Umbilical cord (tissue), 2 donors: ENCODE measurements around the gene PNPO. TPM values are rescaled to one million over a fixed set of nuclear protein-coding genes. Genes with fewer than 3 reads are reported as not detected.

ENCODE experiments used
- DNase-seq: peaks from one replicate; pipeline ENCODE4 v3.0.0-alpha.2; 2015; ENCODE audit warnings: low spot score
- total RNA-seq: library from RNA; depleted of rRNA; stranded (reverse); fragments of >200 nt; gene quantifications from one replicate; pipeline ENCODE4 v1.2.3, GENCODE V29; 2014; ENCODE audit warnings: low replicate concordance; ENCODE audit not compliant: insufficient read depth

PNPO gene
- total RNA-seq = 7.5 TPM

- DNase-seq = peak; percentile 99
These were observed at the start of gene PNPO for GRCh38 chr17:47941246-47942095. TSS of gene PNPO (plus strand) at chr17:47941571. CDS start at chr17:47941676, 105 bp downstream.

DNA sequence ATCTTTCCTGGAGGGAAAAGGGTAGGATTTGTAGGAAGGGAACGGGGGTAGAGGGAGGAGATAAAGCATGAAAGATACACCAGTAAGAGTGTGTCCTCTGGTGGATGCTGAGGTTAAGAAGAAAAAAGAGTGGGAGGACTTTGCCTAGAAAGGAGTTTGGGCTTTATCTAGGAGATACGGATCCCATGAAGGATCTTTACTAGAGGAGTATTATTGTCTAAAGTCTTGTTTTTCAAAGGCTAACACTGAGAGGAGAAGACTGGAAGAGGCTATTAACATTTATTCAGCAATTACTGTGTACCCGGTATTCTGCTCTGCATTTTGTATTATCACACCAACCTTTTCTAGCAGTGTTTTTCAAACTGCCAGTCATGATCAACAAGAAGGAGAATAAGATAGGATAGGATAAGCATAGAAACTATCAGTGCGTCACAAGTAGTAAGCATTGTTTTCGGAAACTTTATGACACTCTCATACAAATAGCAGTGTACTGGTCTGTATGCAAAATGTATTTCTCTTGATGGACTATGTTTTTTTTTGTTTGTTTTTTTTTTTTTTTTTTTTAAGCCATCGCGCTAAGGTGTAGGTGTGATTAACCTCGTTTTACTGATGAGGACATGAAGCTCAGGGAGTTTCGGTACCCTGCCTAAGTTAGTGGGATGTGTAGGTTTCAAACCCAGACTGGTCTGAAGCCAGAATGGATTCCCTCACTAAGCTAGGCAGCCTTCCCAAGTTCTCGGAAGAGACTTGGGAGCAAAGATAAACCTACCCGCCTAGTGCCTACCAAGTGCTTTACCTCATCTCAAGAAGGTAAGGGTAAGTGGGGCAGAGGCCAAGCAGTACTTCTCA, 46.6 kb upstream of the PNPO start:
- no peak for DNase-seq

DNA sequence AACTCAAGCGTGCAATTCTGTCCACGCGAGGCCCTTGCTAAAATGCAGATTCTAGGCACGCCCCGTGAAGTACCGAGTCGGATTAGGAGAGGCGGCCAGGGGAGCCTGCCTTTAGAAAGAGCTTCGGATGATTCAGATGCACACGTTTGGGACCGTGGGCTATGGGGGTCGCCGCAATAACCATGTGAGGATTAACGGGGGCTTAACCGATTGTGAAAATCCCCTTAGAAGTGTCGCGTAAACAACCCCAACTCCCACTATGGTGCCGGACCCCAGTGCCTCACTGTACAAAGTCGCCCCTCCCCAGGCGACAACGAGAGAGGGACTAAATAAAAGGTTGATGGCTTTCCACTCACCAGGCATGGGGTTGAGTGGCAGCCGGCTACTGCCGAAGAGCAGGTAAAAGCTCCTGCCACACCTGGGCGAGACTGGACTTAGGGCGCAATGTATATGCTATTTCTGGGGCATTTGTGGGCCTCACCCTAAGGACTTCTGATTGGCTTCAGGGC, 46.0 kb upstream of the PNPO start:
- peak; percentile 65 for DNase-seq

- peak; percentile 100 for DNase-seq
These were observed 45.3 kb upstream of the PNPO start, which contains the start of gene SP2 for GRCh38 chr17:47895856-47896671. TSS of gene SP2 (plus strand) at chr17:47896236. CDS start at chr17:47896287, 51 bp downstream.

- DNase-seq = no peak
These were observed 44.5 kb upstream of the PNPO start for GRCh38 chr17:47896672-47897490.

DNA sequence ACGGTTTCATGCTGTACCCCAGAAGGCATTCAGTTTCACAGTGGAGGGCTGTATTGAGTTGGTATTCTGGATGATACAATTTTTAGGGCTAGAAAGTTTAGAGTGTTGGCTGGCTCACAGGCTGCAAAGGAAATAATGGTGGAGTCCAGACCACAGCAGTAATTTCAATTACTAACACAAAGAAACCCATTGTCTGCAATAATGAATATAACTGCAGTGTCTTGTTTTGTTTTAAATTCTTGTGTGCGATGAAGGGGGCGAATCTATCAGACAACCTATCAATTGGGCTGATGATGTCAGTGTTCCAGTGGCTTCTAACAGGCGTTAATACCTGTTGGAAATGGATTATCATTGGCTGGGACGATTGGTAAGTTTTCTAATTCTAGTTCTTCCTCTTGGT, 43.8 kb upstream of the PNPO start:
- DNase-seq = no peak

DNA sequence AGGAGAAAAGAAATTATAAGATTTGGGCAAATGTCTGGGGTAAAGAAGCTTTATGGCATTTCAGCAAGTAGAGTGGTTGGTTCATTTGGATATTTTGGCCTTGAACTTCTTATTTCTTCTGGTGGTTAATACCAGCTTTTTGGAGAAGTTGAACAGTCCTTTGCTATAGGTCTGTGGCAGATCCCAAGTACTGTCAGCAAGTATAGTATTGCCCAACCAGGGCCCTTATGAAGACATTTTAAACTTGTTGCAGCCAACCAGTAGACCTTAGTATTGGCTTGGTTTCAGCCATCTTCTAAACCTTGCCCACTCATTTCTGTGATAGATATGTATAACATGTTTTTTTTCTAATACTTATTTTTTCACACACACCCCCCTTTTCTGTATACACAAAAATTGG, 43.1 kb upstream of the PNPO start:
- DNase-seq = no peak

GRCh38 chr17:47899643-47900042, 41.7 kb upstream of the PNPO start:
- no peak for DNase-seq

- no peak for DNase-seq
These were observed 39.9 kb upstream of the PNPO start for GRCh38 chr17:47901423-47901822.

DNA sequence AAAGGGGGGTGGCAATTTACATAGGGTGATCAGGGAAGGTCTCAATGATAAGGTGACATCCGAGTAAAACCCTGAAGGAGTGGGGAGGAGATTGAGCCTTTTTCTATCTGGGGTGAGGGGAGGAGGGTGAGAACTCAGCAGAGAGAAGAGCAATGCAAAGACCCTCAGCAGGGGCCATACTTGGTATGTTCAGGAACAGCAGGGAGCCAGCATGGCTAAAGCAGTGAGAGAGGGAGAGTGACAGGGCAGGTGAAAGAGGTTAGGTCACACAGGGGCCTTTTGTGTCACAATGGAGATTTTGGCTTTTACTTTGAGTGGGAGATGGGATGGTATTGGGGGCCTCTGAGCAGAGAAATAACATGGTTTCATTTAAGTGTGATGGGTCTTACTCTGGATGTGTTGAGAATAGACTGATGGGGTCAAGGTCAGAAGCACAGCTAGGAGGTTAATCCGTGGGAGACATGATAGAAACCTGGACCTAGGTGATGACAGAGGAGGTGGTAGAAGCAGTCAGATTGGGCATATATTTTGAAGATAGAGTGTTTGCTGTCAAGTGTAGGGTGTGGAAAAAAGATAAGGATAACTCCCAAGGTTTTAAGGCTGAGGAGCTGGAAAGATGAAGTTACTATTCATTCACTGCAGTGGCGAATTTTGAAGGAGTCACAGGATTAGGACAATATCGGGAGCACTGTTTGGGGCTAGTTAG, 39.2 kb upstream of the PNPO start:
- DNase-seq = no peak

- DNase-seq = peak; percentile 94
These were observed 36.1 kb upstream of the PNPO start for GRCh38 chr17:47905221-47905733.

DNA sequence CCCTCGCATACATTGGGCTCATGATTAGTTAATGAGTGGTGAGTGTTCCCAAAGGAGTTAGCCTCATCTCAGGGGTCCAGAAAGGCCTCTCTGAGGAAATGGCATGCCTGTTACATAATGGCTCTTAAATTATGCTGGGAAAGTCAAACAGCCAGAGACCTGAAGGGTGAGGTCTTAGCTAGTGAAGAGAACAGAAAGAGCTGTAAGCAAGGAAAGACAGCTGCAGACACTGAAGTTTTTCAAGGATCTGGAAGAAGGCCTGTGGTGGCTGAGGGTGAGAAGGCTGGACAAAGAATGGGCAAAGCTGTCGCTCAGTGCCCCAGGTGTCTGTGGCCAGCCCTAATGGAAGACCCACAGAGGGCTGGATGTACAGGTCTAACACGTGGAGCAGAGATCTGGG, 34.9 kb upstream of the PNPO start:
- DNase-seq = no peak

GRCh38 chr17:47907932-47908562, 33.3 kb upstream of the PNPO start:
- no peak for DNase-seq

- no peak for DNase-seq
These were observed 28.3 kb upstream of the PNPO start for GRCh38 chr17:47913050-47913449.

- no peak for DNase-seq
These were observed 26.9 kb upstream of the PNPO start for GRCh38 chr17:47914306-47914948.

DNA sequence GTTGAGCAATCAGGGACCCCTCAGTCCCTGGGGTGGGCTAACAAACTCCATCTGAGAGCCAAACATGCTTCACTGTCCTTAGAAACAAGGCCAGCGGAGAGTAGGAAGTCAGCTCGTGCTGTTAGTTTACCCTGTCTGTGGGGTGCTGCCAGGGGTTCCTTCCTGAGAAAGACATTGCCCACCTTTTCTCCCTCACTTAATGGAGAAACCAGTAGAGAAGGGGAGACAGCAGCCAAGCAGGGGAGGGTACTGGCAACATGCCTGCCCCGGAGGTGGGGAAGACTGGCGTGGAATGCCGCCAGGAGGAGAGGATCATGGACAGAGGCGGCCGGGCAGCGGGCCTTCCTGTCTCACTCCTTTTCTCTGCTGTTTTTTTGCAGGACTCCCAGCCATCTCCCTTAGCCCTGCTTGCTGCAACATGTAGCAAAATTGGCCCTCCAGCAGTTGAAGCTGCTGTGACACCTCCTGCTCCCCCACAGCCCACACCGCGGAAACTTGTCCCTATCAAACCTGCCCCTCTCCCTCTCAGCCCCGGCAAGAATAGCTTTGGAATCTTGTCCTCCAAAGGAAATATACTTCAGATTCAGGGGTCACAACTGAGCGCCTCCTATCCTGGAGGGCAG, 25.5 kb upstream of the PNPO start:
- DNase-seq = peak; percentile 51

DNA sequence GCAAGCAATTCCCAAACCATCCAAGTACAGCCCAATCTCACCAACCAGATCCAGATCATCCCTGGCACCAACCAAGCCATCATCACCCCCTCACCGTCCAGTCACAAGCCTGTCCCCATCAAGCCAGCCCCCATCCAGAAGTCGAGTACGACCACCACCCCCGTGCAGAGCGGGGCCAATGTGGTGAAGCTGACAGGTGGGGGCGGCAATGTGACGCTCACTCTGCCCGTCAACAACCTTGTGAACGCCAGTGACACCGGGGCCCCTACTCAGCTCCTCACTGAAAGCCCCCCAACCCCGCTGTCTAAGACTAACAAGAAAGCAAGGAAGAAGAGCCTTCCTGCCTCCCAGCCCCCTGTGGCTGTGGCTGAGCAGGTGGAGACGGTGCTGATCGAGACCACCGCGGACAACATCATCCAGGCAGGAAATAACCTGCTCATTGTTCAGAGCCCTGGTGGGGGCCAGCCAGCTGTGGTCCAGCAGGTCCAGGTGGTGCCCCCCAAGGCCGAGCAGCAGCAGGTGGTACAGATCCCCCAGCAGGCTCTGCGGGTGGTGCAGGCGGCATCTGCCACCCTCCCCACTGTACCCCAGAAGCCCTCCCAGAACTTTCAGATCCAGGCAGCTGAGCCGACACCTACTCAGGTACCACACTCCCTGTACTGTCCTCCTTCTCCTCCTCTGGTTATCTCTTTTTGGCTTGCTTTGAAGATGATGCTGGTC, 24.7 kb upstream of the PNPO start:
- DNase-seq = no peak

DNA sequence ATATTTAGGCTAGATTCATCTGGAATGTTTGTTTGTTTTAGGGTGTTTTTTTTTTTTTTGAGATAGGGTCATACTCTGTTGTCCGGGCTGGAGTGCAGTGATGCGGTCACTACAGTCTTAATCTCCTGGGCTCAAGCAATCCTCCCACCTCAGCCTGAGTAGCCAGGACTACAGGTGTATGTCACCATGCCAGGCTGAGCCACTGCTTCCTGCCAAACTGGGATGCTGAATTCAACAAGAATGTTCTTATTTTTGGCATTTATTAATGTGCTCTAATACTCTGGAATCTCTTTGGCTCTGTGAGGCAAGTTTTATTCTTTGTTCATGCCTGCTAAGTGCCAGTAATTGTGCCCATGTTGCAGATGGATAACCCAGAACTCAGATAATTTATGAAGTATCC, 23.8 kb upstream of the PNPO start:
- no peak for DNase-seq
